ENCODE data around the gene SMIM41.

SMIM41 gene

GRCh38 chr12:52050758-52051541 is 28.6 kb upstream of the SMIM41 start, which contains the start of gene NR4A1:
Gene NR4A1 (plus strand): TSS chr12:52051442. CDS start chr12:52054329, 2,887 bp downstream.
- peak; percentile 92 for DNase-seq

- no peak for DNase-seq
Observed at GRCh38 chr12:52052468-52053186, 26.9 kb upstream of the SMIM41 start.

GRCh38 chr12:52053536-52054209 is 25.8 kb upstream of the SMIM41 start:
- no peak for DNase-seq

- no peak for DNase-seq
Observed at GRCh38 chr12:52054231-52054832, 25.2 kb upstream of the SMIM41 start.

- DNase-seq, result no peak
Observed at GRCh38 chr12:52054833-52055730, 24.4 kb upstream of the SMIM41 start.

GRCh38 chr12:52055731-52056711 is 23.5 kb upstream of the SMIM41 start:
- DNase-seq, result no peak

GRCh38 chr12:52056801-52057637 is 22.5 kb upstream of the SMIM41 start:
- no peak for DNase-seq

GRCh38 chr12:52057638-52058576 is 21.6 kb upstream of the SMIM41 start:
- DNase-seq, result no peak

GRCh38 chr12:52058631-52059361 is 20.7 kb upstream of the SMIM41 start:
- no peak for DNase-seq

GRCh38 chr12:52059582-52060497 is 19.7 kb upstream of the SMIM41 start:
- no peak for DNase-seq

GRCh38 chr12:52060498-52061177 is 18.9 kb upstream of the SMIM41 start:
- DNase-seq, result no peak

- DNase-seq, result no peak
Observed at GRCh38 chr12:52061470-52062166, 17.9 kb upstream of the SMIM41 start.

GRCh38 chr12:52062167-52063081 is 17.1 kb upstream of the SMIM41 start:
- no peak for DNase-seq

Data from NCI-H1436 (cell line).